DOHH2 (cell line): ENCODE results near the gene COX14.

Experiments
- H3F3A ChIP-seq: fragments of 200-600 bp; sonication (generic), shearing (Covaris generic); 2 replicates; pipeline ENCODE4 v1.6.0; 2016; ENCODE audit warnings: antibody characterized with exemption, mild to moderate bottlenecking; ENCODE audit not compliant: control insufficient read depth, insufficient read depth
- H3K27ac ChIP-seq: fragments of 200-600 bp; sonication (generic); 2 replicates; pipeline ENCODE4 v1.5.1; 2014; ENCODE audit warnings: low read depth, mild to moderate bottlenecking, low read length, moderate library complexity
- H3K27me3 ChIP-seq: fragments of 200-600 bp; sonication (generic); 2 replicates; pipeline ENCODE4 v1.6.1; 2014; ENCODE audit warnings: mild to moderate bottlenecking, low read length, mixed read lengths; ENCODE audit not compliant: control insufficient read depth
- H3K36me3 ChIP-seq: fragments of 200-600 bp; sonication (generic); 2 replicates; pipeline ENCODE4 v1.6.1; 2014; ENCODE audit warnings: mild to moderate bottlenecking, low read length, moderate library complexity, mixed read lengths; ENCODE audit not compliant: control insufficient read depth
- H3K4me1 ChIP-seq: fragments of 200-600 bp; sonication (generic); 2 replicates; pipeline ENCODE4 v1.6.1; 2014; ENCODE audit warnings: mild to moderate bottlenecking, low read length, mixed read lengths; ENCODE audit not compliant: control insufficient read depth
- H3K4me2 ChIP-seq: fragments of 200-600 bp; sonication (generic); 2 replicates; pipeline ENCODE4 v1.6.0; 2014; ENCODE audit warnings: mild to moderate bottlenecking, low read length, moderate library complexity
- H3K4me3 ChIP-seq: fragments of 200-600 bp; sonication (generic); 2 replicates; pipeline ENCODE4 v1.5.1; 2014; ENCODE audit warnings: mild to moderate bottlenecking, low read length, mixed read lengths
- H3K79me2 ChIP-seq: fragments of 200-600 bp; sonication (generic); 2 replicates; pipeline ENCODE4 v1.6.1; 2014; ENCODE audit warnings: mild to moderate bottlenecking, low read length, mixed read lengths; ENCODE audit not compliant: control insufficient read depth
- H3K9me2 ChIP-seq: fragments of 200-600 bp; sonication (generic); replicated peaks from 2 replicates; pipeline ENCODE4 v1.6.1; 2014; ENCODE audit warnings: mild to moderate bottlenecking, low read length, mixed read lengths; ENCODE audit not compliant: control insufficient read depth
- H3K9me3 ChIP-seq: fragments of 200-600 bp; sonication (generic); 2 replicates; pipeline ENCODE4 v1.6.1; 2014; ENCODE audit warnings: antibody characterized with exemption, low read length, mixed read lengths; ENCODE audit not compliant: control insufficient read depth, insufficient read depth
- H4K20me1 ChIP-seq: fragments of 200-600 bp; sonication (generic); 2 replicates; pipeline ENCODE4 v1.6.0; 2014; ENCODE audit warnings: low read depth, mild to moderate bottlenecking, antibody characterized with exemption, low read length, moderate library complexity; ENCODE audit not compliant: control insufficient read depth, insufficient read depth
- CTCF ChIP-seq: fragments of 200-600 bp; sonication (generic); IDR thresholded peaks from one replicate; pipeline ENCODE4 v1.5.1; 2014; ENCODE audit warnings: antibody characterized with exemption, mild to moderate bottlenecking, low read depth, low read length; ENCODE audit not compliant: poor library complexity, severe bottlenecking
- EZH2phosphoT487 ChIP-seq: fragments of 200-600 bp; sonication (generic); IDR thresholded peaks from 2 replicates; pipeline ENCODE4 v1.6.1; 2017; ENCODE audit warnings: borderline replicate concordance, mild to moderate bottlenecking, antibody characterized with exemption, low read length, moderate library complexity, mixed read lengths

The COX14 gene

DNA sequence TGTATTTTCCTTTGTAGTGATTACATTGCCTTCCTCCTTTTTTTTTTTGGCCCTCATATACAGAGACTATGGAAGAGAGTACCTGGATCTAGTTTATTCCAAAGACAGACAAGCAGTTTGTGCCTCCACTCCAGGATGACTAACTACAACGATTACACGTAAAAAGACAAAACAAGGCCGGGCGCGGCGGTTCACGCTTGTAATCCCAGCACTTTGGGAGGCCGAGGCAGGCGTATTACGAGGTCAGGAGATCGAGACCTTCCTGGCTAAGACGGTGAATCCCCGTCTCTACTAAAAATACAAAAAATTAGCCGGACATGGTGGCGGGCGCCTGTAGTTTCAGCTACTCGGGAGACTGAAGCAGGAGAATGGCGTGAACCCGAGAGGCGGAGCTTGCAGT lies 52.9 kb downstream of the COX14 start:
- H3K27me3 ChIP-seq: no peaks in the 10 kb centered on the region
- no peak overlapping the region for H3K4me2 ChIP-seq
- no peak for TF ChIP-seq EZH2phosphoT487
- TF ChIP-seq CTCF: no peak
- H3K4me1 ChIP-seq: peaks cover 18% of the 10 kb centered on the region
- no peaks in the 10 kb centered on the region for H3K9me2 ChIP-seq
- H3K36me3 ChIP-seq: peaks cover 9% of the 10 kb centered on the region; the same call in 1 of the 2 replicates
- no peaks in the 10 kb centered on the region; the same call in 1 of the 2 replicates for H4K20me1 ChIP-seq
- no peaks in the 10 kb centered on the region for H3K9me3 ChIP-seq
- H3K4me3 ChIP-seq: no peak overlapping the region
- H3F3A ChIP-seq: peaks cover 4% of the 10 kb centered on the region; the same call in 1 of the 2 replicates
- peaks cover 55% of the 10 kb centered on the region for H3K79me2 ChIP-seq
- H3K27ac ChIP-seq: no peak overlapping the region

DNA sequence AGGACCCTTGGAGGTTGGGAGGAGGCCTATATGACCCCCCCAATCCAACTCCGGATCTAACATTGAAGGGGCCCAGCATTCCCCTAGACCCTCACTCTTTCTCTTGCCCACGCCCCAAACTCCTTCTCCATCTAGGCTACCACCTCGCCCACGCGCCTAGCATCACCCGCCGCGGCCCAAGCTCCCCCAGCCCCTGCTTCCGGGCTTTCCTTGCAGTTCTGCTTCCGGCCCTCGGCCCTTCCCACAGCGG lies 54.7 kb downstream of the COX14 start:
- H3K9me3 ChIP-seq: no peaks in the 10 kb centered on the region
- H3K4me2 ChIP-seq: peak overlapping the region; percentile 91
- peaks cover 9% of the 10 kb centered on the region; the same call in 1 of the 2 replicates for H3K36me3 ChIP-seq
- no peaks in the 10 kb centered on the region; the same call in 1 of the 2 replicates for H4K20me1 ChIP-seq
- no peaks in the 10 kb centered on the region for H3K27me3 ChIP-seq
- peak overlapping the region; percentile 60 for H3K27ac ChIP-seq
- H3F3A ChIP-seq: no peaks in the 10 kb centered on the region; the same call in 1 of the 2 replicates
- peaks cover 18% of the 10 kb centered on the region for H3K4me1 ChIP-seq
- peak overlapping the region; percentile 90 for H3K4me3 ChIP-seq
- H3K79me2 ChIP-seq: peaks cover 44% of the 10 kb centered on the region
- H3K9me2 ChIP-seq: no peaks in the 10 kb centered on the region
- TF ChIP-seq CTCF (no peak), EZH2phosphoT487 (no peak)

- Histone ChIP-seq H3K9me2 (no peaks in the 10 kb centered on the region), H4K20me1 (no peaks in the 10 kb centered on the region; the same call in 1 of the 2 replicates), H3K27ac (peak within 1 kb of the TSS; percentile 60), H3K9me3 (no peaks in the 10 kb centered on the region), H3K4me3 (peak within 1 kb of the TSS; percentile 90), H3F3A (no peaks in the 10 kb centered on the region; the same call in 1 of the 2 replicates), H3K27me3 (no peaks in the 10 kb centered on the region), H3K4me1 (peaks cover 18% of the 10 kb centered on the region), H3K79me2 (peaks cover 44% of the 10 kb centered on the region), H3K4me2 (peak within 1 kb of the TSS; percentile 91), H3K36me3 (peaks cover 9% of the 10 kb centered on the region; the same call in 1 of the 2 replicates)
- TF ChIP-seq EZH2phosphoT487 (no peak), CTCF (peak; percentile 18)
Observed at GRCh38 chr12:50167049-50167828, 55.2 kb downstream of the COX14 start, which contains the start of gene CERS5. TSS of gene CERS5 (minus strand) at chr12:50167369. CDS start at chr12:50167297, 72 bp downstream.
